ENCODE results near the gene EXOG. TPM values are rescaled to one million over a fixed set of nuclear protein-coding genes. Genes with fewer than 3 reads are reported as not detected.

The EXOG gene
- total and polyA plus RNA-seq, 7 donors: 2.9 to 14.5 (median 4.5) TPM

GRCh38 chr3:38453913-38454177 is 42.3 kb upstream of the EXOG start:
- intact Hi-C loops (cut with DNase I): loop anchor here in 1 of 2 donors (10.0 kb wide), 1 partner anchor 319 kb away; the partner anchor contains the start of genes ACAA1 and MYD88
- no peak for ATAC-seq
- 1% methylated on average over 15 to 36 of the region's 36 CpGs for WGBS, 3 donors
- H3K4me1 ChIP-seq: peaks cover 35% of the 10 kb centered on the region
- H3K4me3 ChIP-seq: peak overlapping the region; percentile 95
- DNase-seq: no peak
- H3K27ac ChIP-seq: peak overlapping the region; percentile 96
- no peaks in the 10 kb centered on the region for H3K36me3 ChIP-seq (ENCODE audit: insufficient read depth in 1 of 2, low read depth in 1 of 2)
- no peaks in the 10 kb centered on the region for H3K9me3 ChIP-seq
- no peaks in the 10 kb centered on the region for H3K27me3 ChIP-seq (ENCODE audit: insufficient read depth in 3 of 3, low read length in 2 of 3)
- no peak for TF ChIP-seq CTCF (IDR thresholded peaks at IDR 0.05)

GRCh38 chr3:38454178-38454883 is 41.8 kb upstream of the EXOG start:
- no peak for TF ChIP-seq CTCF (IDR thresholded peaks at IDR 0.05)
- Histone ChIP-seq H3K4me3 (peak overlapping the region; percentile 95), H3K4me1 (peaks cover 40% of the 10 kb centered on the region), H3K27me3 (ENCODE audit: insufficient read depth in 3 of 3, low read length in 2 of 3) (no peaks in the 10 kb centered on the region), H3K27ac (peak overlapping the region; percentile 96), H3K36me3 (ENCODE audit: insufficient read depth in 1 of 2, low read depth in 1 of 2) (no peaks in the 10 kb centered on the region), H3K9me3 (no peaks in the 10 kb centered on the region)
- DNase-seq: peak; percentile 39 to 70
- ATAC-seq: peak; percentile 15 to 64 (median 41)
- 0 to 1% (median 0%) methylated on average over 21 to 78 of the region's 78 CpGs for WGBS, 3 donors
- intact Hi-C loops (cut with DNase I): loop anchor here in 1 of 2 donors (10.0 kb wide), 1 partner anchor 320 kb away; the partner anchor contains the start of genes ACAA1 and MYD88

- no peak for TF ChIP-seq CTCF (IDR thresholded peaks at IDR 0.05)
- WGBS, 3 donors: 0% methylated on average over 39 to 72 of the region's 72 CpGs
Measured at GRCh38 chr3:38454884-38455638, 41.1 kb upstream of the EXOG start.

GRCh38 chr3:38455639-38456430 is 40.3 kb upstream of the EXOG start:
- ATAC-seq (peak in 2 of 4 donors; percentile 17 to 18), DNase-seq (peak in 1 of 2 donors; percentile 26)
- 6 to 12% (median 9%) methylated on average over 15 of the region's 15 CpGs for WGBS, 3 donors
- TF ChIP-seq CTCF (IDR thresholded peaks at IDR 0.05): no peak
- Histone ChIP-seq H3K4me1 (peaks cover 55% of the 10 kb centered on the region), H3K36me3 (ENCODE audit: insufficient read depth in 1 of 2, low read depth in 1 of 2) (no peaks in the 10 kb centered on the region), H3K9me3 (no peaks in the 10 kb centered on the region), H3K27ac (peak overlapping the region; percentile 96), H3K4me3 (peak overlapping the region; percentile 95), H3K27me3 (ENCODE audit: insufficient read depth in 3 of 3, low read length in 2 of 3) (no peaks in the 10 kb centered on the region)
- intact Hi-C loops (cut with DNase I): loop anchor here in 1 of 2 donors (10.0 kb wide), 1 partner anchor 321 kb away; the partner anchor contains the start of genes ACAA1 and MYD88

More at GRCh38 chr3:38454884-38455638, 41.1 kb upstream of the EXOG start:
- Histone ChIP-seq H3K27ac (peak overlapping the region; percentile 96), H3K27me3 (ENCODE audit: insufficient read depth in 3 of 3, low read length in 2 of 3) (no peaks in the 10 kb centered on the region), H3K9me3 (no peaks in the 10 kb centered on the region), H3K36me3 (ENCODE audit: insufficient read depth in 1 of 2, low read depth in 1 of 2) (no peaks in the 10 kb centered on the region), H3K4me3 (peak overlapping the region; percentile 95), H3K4me1 (peaks cover 47% of the 10 kb centered on the region)
- DNase-seq (peak; percentile 77 to 85), ATAC-seq (peak; percentile 58 to 72 (median 63))
- intact Hi-C loops (cut with DNase I): loop anchor here in 1 of 2 donors (10.0 kb wide), 1 partner anchor 320 kb away; the partner anchor contains the start of genes ACAA1 and MYD88

Measured in psoas muscle (tissue), 8 donors.